WTC11 (cell line): ENCODE results near the gene S1PR3. TPM values are rescaled to one million over a fixed set of nuclear protein-coding genes. Genes with fewer than 3 reads are reported as not detected.

Experiments used
- ATAC-seq: fragments of 200-7000 bp; cut with Tn5 transposase; 2 replicates; pipeline ENCODE4 v1.10.0; 2021; ENCODE audit warnings: mild to moderate bottlenecking, moderate library complexity
- CTCF ChIA-PET: fragments of 300-600 bp; sonication (Branson Sonifier 250); formaldehyde crosslinking; loops from one replicate; lab custom pipeline; 2021; ENCODE audit warnings: antibody characterized with exemption; lab: Charles Lee
- POLR2A ChIA-PET: fragments of 350-600 bp; sonication (Branson Sonifier 250); formaldehyde crosslinking; loops from one replicate; lab custom pipeline; 2021; ENCODE audit warnings: antibody characterized with exemption; lab: Charles Lee
- DNase-seq: peaks from one replicate; pipeline ENCODE4 v3.0.0; 2021; ENCODE audit warnings: low spot score
- H3K27ac Mint-ChIP-seq: 2 replicates; pipeline ENCODE4 v1.8.0; 2021; ENCODE audit warnings: mixed read lengths
- H3K27me3 Mint-ChIP-seq: 2 replicates; pipeline ENCODE4 v1.8.0; 2021; ENCODE audit warnings: low read depth, mild to moderate bottlenecking, moderate library complexity, mixed read lengths
- H3K36me3 Mint-ChIP-seq: 2 replicates; pipeline ENCODE4 v1.8.0; 2021; ENCODE audit warnings: mixed read lengths
- H3K4me1 Mint-ChIP-seq: 2 replicates; pipeline ENCODE4 v1.8.0; 2022; ENCODE audit warnings: mixed read lengths
- H3K4me3 Mint-ChIP-seq: 2 replicates; pipeline ENCODE4 v1.8.0; 2021; ENCODE audit warnings: mild to moderate bottlenecking, moderate library complexity, mixed read lengths
- H3K9me3 Mint-ChIP-seq: 2 replicates; pipeline ENCODE4 v1.8.0; 2021; ENCODE audit warnings: mixed read lengths
- AR ChIP-seq: fragments of 250-450 bp; sonication (Bioruptor Pico); IDR thresholded peaks from 2 replicates; pipeline ENCODE4 v1.9.0; 2021; ENCODE audit warnings: mild to moderate bottlenecking
- ATF2 ChIP-seq: sonication (generic); formaldehyde crosslinking; IDR thresholded peaks from 2 replicates; pipeline ENCODE4 v1.8.1; 2022; ENCODE audit warnings: low read depth, missing genetic modification reagents, borderline replicate concordance
- E2F5 ChIP-seq: sonication (generic); formaldehyde crosslinking; IDR thresholded peaks from 2 replicates; pipeline ENCODE4 v1.8.1; 2022; ENCODE audit warnings: mild to moderate bottlenecking, moderate library complexity, missing genetic modification reagents
- FOXK1 ChIP-seq: sonication (generic); formaldehyde crosslinking; IDR thresholded peaks from 2 replicates; pipeline ENCODE4 v1.8.0; 2022; ENCODE audit warnings: mild to moderate bottlenecking, moderate library complexity, missing genetic modification reagents
- FOXP1 ChIP-seq: sonication (generic); formaldehyde crosslinking; IDR thresholded peaks from 2 replicates; pipeline ENCODE4 v1.8.0; 2022; ENCODE audit warnings: missing genetic modification reagents, mild to moderate bottlenecking, moderate library complexity, borderline replicate concordance
- FOXP4 ChIP-seq: sonication (generic); formaldehyde crosslinking; IDR thresholded peaks from 2 replicates; pipeline ENCODE4 v1.8.0; 2022; ENCODE audit warnings: mild to moderate bottlenecking, missing genetic modification reagents
- IRF1 ChIP-seq: sonication (generic); formaldehyde crosslinking; IDR thresholded peaks from 2 replicates; pipeline ENCODE4 v1.8.0; 2023; ENCODE audit warnings: missing genetic modification reagents
- IRF2 ChIP-seq: sonication (generic); formaldehyde crosslinking; IDR thresholded peaks from 2 replicates; pipeline ENCODE4 v1.8.0; 2022; ENCODE audit warnings: low read depth, missing genetic modification reagents, borderline replicate concordance
- MAX ChIP-seq: sonication (generic); formaldehyde crosslinking; IDR thresholded peaks from 2 replicates; pipeline ENCODE4 v1.8.0; 2022; ENCODE audit warnings: mild to moderate bottlenecking, missing genetic modification reagents
- MLX ChIP-seq: sonication (generic); formaldehyde crosslinking; IDR thresholded peaks from 2 replicates; pipeline ENCODE4 v1.8.1; 2023; ENCODE audit warnings: mild to moderate bottlenecking, missing genetic modification reagents, moderate library complexity
- PRDM15 ChIP-seq: sonication (generic); formaldehyde crosslinking; IDR thresholded peaks from 2 replicates; pipeline ENCODE4 v1.8.0; 2022; ENCODE audit warnings: missing genetic modification reagents
- STAT6 ChIP-seq: sonication (generic); formaldehyde crosslinking; conservative IDR thresholded peaks from 2 replicates; pipeline ENCODE4 v1.8.1; 2023; ENCODE audit warnings: mild to moderate bottlenecking, low read depth, missing genetic modification reagents, moderate library complexity
- TCF7 ChIP-seq: sonication (generic); formaldehyde crosslinking; IDR thresholded peaks from 2 replicates; pipeline ENCODE4 v1.8.0; 2022; ENCODE audit warnings: mild to moderate bottlenecking, low read depth, missing genetic modification reagents, moderate library complexity
- USF2 ChIP-seq: sonication (generic); formaldehyde crosslinking; IDR thresholded peaks from 2 replicates; pipeline ENCODE4 v1.8.1; 2023; ENCODE audit warnings: mild to moderate bottlenecking, missing genetic modification reagents, moderate library complexity
- ZMAT4 ChIP-seq: fragments of 250-450 bp; sonication (Bioruptor Pico); IDR thresholded peaks from 2 replicates; pipeline ENCODE4 v1.9.0; 2021; ENCODE audit warnings: mild to moderate bottlenecking
- total RNA-seq: library from RNA; stranded (reverse); gene quantifications from 3 replicates; pipeline ENCODE4 v1.2.3, GENCODE V29; 2021

Gene S1PR3
- total RNA-seq, 1 experiment from 2014 or later: 7.1 TPM

GRCh38 chr9:89026876-89027275, 35.6 kb downstream of the S1PR3 start (continued):
- no peak for TF ChIP-seq FOXP4 (CRISPR knock-in tag)
- TF ChIP-seq ZMAT4 (CRISPR knock-in tag): no peak
- no peak for TF ChIP-seq MLX (CRISPR knock-in tag)

GRCh38 chr9:89029788-89030187, 38.5 kb downstream of the S1PR3 start:
- POLR2A ChIA-PET: no interaction called here
- H3K27me3 Mint-ChIP-seq: no peaks in the 10 kb centered on the region
- no peak overlapping the region for H3K27ac Mint-ChIP-seq
- TF ChIP-seq PRDM15 (CRISPR knock-in tag): no peak
- no peak for TF ChIP-seq AR (CRISPR knock-in tag)
- TF ChIP-seq FOXP1 (CRISPR knock-in tag): no peak
- no peak for TF ChIP-seq IRF1 (CRISPR knock-in tag)
- no peak for TF ChIP-seq MAX
- TF ChIP-seq IRF2 (CRISPR knock-in tag): no peak
- no peak for TF ChIP-seq ATF2 (CRISPR knock-in tag)
- TF ChIP-seq STAT6: no peak
- TF ChIP-seq USF2 (CRISPR knock-in tag): no peak
- no peak for TF ChIP-seq TCF7 (CRISPR knock-in tag)
- TF ChIP-seq E2F5 (CRISPR knock-in tag): no peak
- no peak for TF ChIP-seq FOXK1
- CTCF ChIA-PET: no interaction called here
- H3K4me3 Mint-ChIP-seq: no peak overlapping the region
- H3K36me3 Mint-ChIP-seq: peaks cover 27% of the 10 kb centered on the region
- H3K9me3 Mint-ChIP-seq: peaks cover 29% of the 10 kb centered on the region
- H3K4me1 Mint-ChIP-seq: no peaks in the 10 kb centered on the region
- no peak for DNase-seq
- ATAC-seq: no peak
